Neural cell (in vitro differentiated cells): ENCODE measurements around the gene SPATA33. TPM values are rescaled to one million over a fixed set of nuclear protein-coding genes. Genes with fewer than 3 reads are reported as not detected.

Experiments
- H2AFZ ChIP-seq: fragments of 200-600, 300-800 bp; sonication (generic), shearing (Covaris generic); 2 replicates; pipeline ENCODE4 v1.6.0; 2014; ENCODE audit warnings: low read depth, mild to moderate bottlenecking, antibody characterized with exemption, low read length, moderate library complexity
- H3F3A ChIP-seq: fragments of 200-600 bp; shearing (Covaris generic); 2 replicates; pipeline ENCODE4 v1.6.1; 2016; ENCODE audit warnings: mild to moderate bottlenecking, moderate library complexity, mixed read lengths, antibody characterized with exemption, low read length; ENCODE audit not compliant: insufficient read depth, poor library complexity, severe bottlenecking
- H3K27ac ChIP-seq: fragments of 200-600, 300-800 bp; sonication (generic), shearing (Covaris generic); 2 replicates; pipeline ENCODE4 v1.5.1; 2014; ENCODE audit warnings: mild to moderate bottlenecking, low read length, moderate library complexity
- H3K27me3 ChIP-seq: fragments of 300-800, 200-600 bp; sonication (generic), shearing (Covaris generic); 2 replicates; pipeline ENCODE4 v1.6.0; 2014; ENCODE audit warnings: mild to moderate bottlenecking, low read depth, low read length, moderate library complexity; ENCODE audit not compliant: insufficient read depth
- H3K36me3 ChIP-seq: fragments of 300-800, 200-600 bp; sonication (generic), shearing (Covaris generic); 2 replicates; pipeline ENCODE4 v1.5.1; 2014; ENCODE audit warnings: mild to moderate bottlenecking, antibody characterized with exemption, low read length, moderate library complexity; ENCODE audit not compliant: insufficient read depth
- H3K4me2 ChIP-seq: fragments of 300-800, 200-600 bp; sonication (generic), shearing (Covaris generic); 2 replicates; pipeline ENCODE4 v1.6.0; 2014; ENCODE audit warnings: mild to moderate bottlenecking, low read length
- H3K4me3 ChIP-seq: fragments of 300-800, 200-600 bp; sonication (generic), shearing (Covaris generic); 2 replicates; pipeline ENCODE4 v1.5.1; 2014; ENCODE audit warnings: mild to moderate bottlenecking, low read length, moderate library complexity
- H3K79me2 ChIP-seq: fragments of 200-600 bp; shearing (Covaris generic); replicated peaks from 2 replicates; pipeline ENCODE4 v1.6.0; 2014; ENCODE audit warnings: mild to moderate bottlenecking, low read length, moderate library complexity; ENCODE audit not compliant: insufficient read depth
- H3K9ac ChIP-seq: fragments of 300-800, 200-600 bp; sonication (generic), shearing (Covaris generic); 2 replicates; pipeline ENCODE4 v1.6.1; 2016; ENCODE audit warnings: mild to moderate bottlenecking, low read length, mixed read lengths
- H3K9me2 ChIP-seq: fragments of 200-600 bp; shearing (Covaris generic); 2 replicates; pipeline ENCODE4 v1.6.1; 2016; ENCODE audit warnings: mild to moderate bottlenecking, low read length, mixed read lengths; ENCODE audit not compliant: insufficient read depth
- H3K9me3 ChIP-seq: fragments of 200-600, 300-800 bp; sonication (generic), shearing (Covaris generic); 2 replicates; pipeline ENCODE4 v1.6.1; 2016; ENCODE audit warnings: mild to moderate bottlenecking, mixed run types, low read length, moderate library complexity, mixed read lengths
- H4K20me1 ChIP-seq: fragments of 200-600 bp; shearing (Covaris generic); 2 replicates; pipeline ENCODE4 v1.6.1; 2016; ENCODE audit warnings: mild to moderate bottlenecking, mixed run types; ENCODE audit not compliant: insufficient read depth
- EP300 ChIP-seq: fragments of 450-650 bp; conservative IDR thresholded peaks from 2 replicates; pipeline ENCODE4 v1.6.1; 2014; ENCODE audit warnings: antibody characterized with exemption, mild to moderate bottlenecking, moderate library complexity; ENCODE audit not compliant: poor library complexity, severe bottlenecking
- EZH2 ChIP-seq: fragments of 200-600, 300-800 bp; shearing (Covaris generic), sonication (generic); IDR thresholded peaks from 2 replicates; pipeline ENCODE4 v1.6.1; 2014; ENCODE audit warnings: antibody characterized with exemption, low read length, borderline replicate concordance, mild to moderate bottlenecking; ENCODE audit not compliant: insufficient read depth, poor library complexity, severe bottlenecking
- MXI1 ChIP-seq: fragments of 450-650 bp; conservative IDR thresholded peaks from 2 replicates; pipeline ENCODE4 v1.6.1; 2014; ENCODE audit warnings: antibody characterized with exemption, mild to moderate bottlenecking; ENCODE audit not compliant: poor library complexity, severe bottlenecking
- POLR2AphosphoS5 ChIP-seq: IDR thresholded peaks from 2 replicates; pipeline ENCODE4 v1.6.1; 2012
- RAD21 ChIP-seq: fragments of 450-650 bp; conservative IDR thresholded peaks from 2 replicates; pipeline ENCODE4 v1.6.1; 2014; ENCODE audit warnings: antibody characterized with exemption, mild to moderate bottlenecking, moderate library complexity
- REST ChIP-seq: IDR thresholded peaks from 2 replicates; pipeline ENCODE4 v1.6.1; 2012; ENCODE audit warnings: borderline replicate concordance
- SMC3 ChIP-seq: fragments of 450-650 bp; conservative IDR thresholded peaks from 2 replicates; pipeline ENCODE4 v1.6.1; 2014; ENCODE audit warnings: antibody characterized with exemption, mild to moderate bottlenecking, moderate library complexity; ENCODE audit not compliant: poor library complexity
- TAF1 ChIP-seq: IDR thresholded peaks from 2 replicates; pipeline ENCODE4 v1.6.1; 2012; ENCODE audit warnings: low read depth
- polyA plus RNA-seq: library from polyadenylated mRNA; depleted of rRNA; stranded (reverse); fragments of >200 nt; gene quantifications from 2 replicates; pipeline ENCODE4 v1.2.3, GENCODE V29; 2014
- TF ChIP-seq, protein P1 (sequence below): fragments of 450-650 bp; IDR thresholded peaks from 2 replicates; pipeline ENCODE4 v1.5.1; 2014; ENCODE audit warnings: antibody characterized with exemption, mild to moderate bottlenecking, moderate library complexity; ENCODE audit not compliant: poor library complexity, severe bottlenecking

SPATA33 gene
- polyA plus RNA-seq, 1 donor from 2014 or later: 16.0 TPM

GRCh38 chr16:89704281-89704680 lies 46.6 kb downstream of the SPATA33 start:
- no peak overlapping the region for H2AFZ ChIP-seq
- H3K27me3 ChIP-seq: no peaks in the 10 kb centered on the region
- H4K20me1 ChIP-seq: no peaks in the 10 kb centered on the region
- H3K4me3 ChIP-seq: no peak overlapping the region
- no peaks in the 10 kb centered on the region for H3K9me2 ChIP-seq
- H3K27ac ChIP-seq: no peak overlapping the region
- no peaks in the 10 kb centered on the region for H3K9me3 ChIP-seq
- no peaks in the 10 kb centered on the region for H3K79me2 ChIP-seq
- H3F3A ChIP-seq: no peaks in the 10 kb centered on the region
- H3K36me3 ChIP-seq: no peaks in the 10 kb centered on the region
- TF ChIP-seq RAD21: no peak
- no peak for TF ChIP-seq TAF1
- TF ChIP-seq SMC3: no peak
- TF ChIP-seq EZH2: no peak
- TF ChIP-seq, protein P1, sequence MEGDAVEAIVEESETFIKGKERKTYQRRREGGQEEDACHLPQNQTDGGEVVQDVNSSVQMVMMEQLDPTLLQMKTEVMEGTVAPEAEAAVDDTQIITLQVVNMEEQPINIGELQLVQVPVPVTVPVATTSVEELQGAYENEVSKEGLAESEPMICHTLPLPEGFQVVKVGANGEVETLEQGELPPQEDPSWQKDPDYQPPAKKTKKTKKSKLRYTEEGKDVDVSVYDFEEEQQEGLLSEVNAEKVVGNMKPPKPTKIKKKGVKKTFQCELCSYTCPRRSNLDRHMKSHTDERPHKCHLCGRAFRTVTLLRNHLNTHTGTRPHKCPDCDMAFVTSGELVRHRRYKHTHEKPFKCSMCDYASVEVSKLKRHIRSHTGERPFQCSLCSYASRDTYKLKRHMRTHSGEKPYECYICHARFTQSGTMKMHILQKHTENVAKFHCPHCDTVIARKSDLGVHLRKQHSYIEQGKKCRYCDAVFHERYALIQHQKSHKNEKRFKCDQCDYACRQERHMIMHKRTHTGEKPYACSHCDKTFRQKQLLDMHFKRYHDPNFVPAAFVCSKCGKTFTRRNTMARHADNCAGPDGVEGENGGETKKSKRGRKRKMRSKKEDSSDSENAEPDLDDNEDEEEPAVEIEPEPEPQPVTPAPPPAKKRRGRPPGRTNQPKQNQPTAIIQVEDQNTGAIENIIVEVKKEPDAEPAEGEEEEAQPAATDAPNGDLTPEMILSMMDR: no peak
- no peak for TF ChIP-seq POLR2AphosphoS5
- TF ChIP-seq EP300: no peak
- TF ChIP-seq MXI1: no peak
- TF ChIP-seq REST: no peak
- no peak overlapping the region for H3K4me2 ChIP-seq
- no peak overlapping the region for H3K9ac ChIP-seq

- no peaks in the 10 kb centered on the region for H3K79me2 ChIP-seq
- H4K20me1 ChIP-seq: no peaks in the 10 kb centered on the region
- H3K4me2 ChIP-seq: no peak overlapping the region
- no peak overlapping the region for H2AFZ ChIP-seq
- H3K4me3 ChIP-seq: no peak overlapping the region
- no peak for TF ChIP-seq EP300
- no peak for TF ChIP-seq REST
- TF ChIP-seq SMC3: no peak
- no peak for TF ChIP-seq RAD21
- no peak for TF ChIP-seq MXI1
- TF ChIP-seq POLR2AphosphoS5: no peak
- TF ChIP-seq EZH2: no peak
- TF ChIP-seq TAF1: no peak
- TF ChIP-seq, protein P1: no peak
- no peak overlapping the region for H3K9ac ChIP-seq
- H3K9me2 ChIP-seq: no peaks in the 10 kb centered on the region
- H3F3A ChIP-seq: no peaks in the 10 kb centered on the region
- no peak overlapping the region for H3K27ac ChIP-seq
- no peaks in the 10 kb centered on the region for H3K27me3 ChIP-seq
- H3K36me3 ChIP-seq: no peaks in the 10 kb centered on the region
- no peaks in the 10 kb centered on the region for H3K9me3 ChIP-seq
Observed at GRCh38 chr16:89705006-89705405, 47.4 kb downstream of the SPATA33 start.
